Smooth muscle cell (in vitro differentiated cells): Measurements from ENCODE around the gene DOCK2. TPM values are rescaled to one million over a fixed set of nuclear protein-coding genes. Genes with fewer than 3 reads are reported as not detected.

Experiments used
- DNase-seq: peaks from one replicate; lab custom pipeline; 2025; ENCODE audit not compliant: unreplicated experiment; lab: John Stamatoyannopoulos, UW
- H2AFZ ChIP-seq: fragments of 200-600 bp; sonication (generic); 2 replicates; pipeline ENCODE4 v1.6.0; 2016; ENCODE audit warnings: antibody characterized with exemption, low read depth, mild to moderate bottlenecking
- H3F3A ChIP-seq: fragments of 200-600 bp; sonication (generic); 2 replicates; pipeline ENCODE4 v1.6.0; 2017; ENCODE audit warnings: antibody characterized with exemption, low read depth
- H3K27ac ChIP-seq: fragments of 200-600 bp; sonication (generic); 2 replicates; pipeline ENCODE4 v1.5.1; 2016; ENCODE audit warnings: low read depth, mild to moderate bottlenecking
- H3K27me3 ChIP-seq: fragments of 200-600 bp; sonication (generic); 2 replicates; pipeline ENCODE4 v1.6.1; 2016; ENCODE audit warnings: low read depth, mild to moderate bottlenecking
- H3K36me3 ChIP-seq: fragments of 200-600 bp; sonication (generic); 2 replicates; pipeline ENCODE4 v1.5.1; 2016; ENCODE audit warnings: low read depth
- H3K4me1 ChIP-seq: fragments of 200-600 bp; sonication (generic); 2 replicates; pipeline ENCODE4 v1.5.1; 2016; ENCODE audit warnings: low read depth
- H3K4me2 ChIP-seq: fragments of 200-600 bp; sonication (generic); 2 replicates; pipeline ENCODE4 v1.6.0; 2016; ENCODE audit warnings: mild to moderate bottlenecking
- H3K4me3 ChIP-seq: fragments of 200-600 bp; sonication (generic); 2 replicates; pipeline ENCODE4 v1.5.1; 2016; ENCODE audit warnings: mild to moderate bottlenecking
- H3K79me2 ChIP-seq: fragments of 200-600 bp; sonication (generic); 2 replicates; pipeline ENCODE4 v1.6.0; 2016; ENCODE audit warnings: low read depth, mild to moderate bottlenecking
- H3K9ac ChIP-seq: fragments of 200-600 bp; sonication (generic); 2 replicates; pipeline ENCODE4 v1.6.0; 2016; ENCODE audit warnings: low read depth
- H3K9me3 ChIP-seq: fragments of 200-600 bp; sonication (generic); replicated peaks from 2 replicates; pipeline ENCODE4 v1.5.1; 2016; ENCODE audit warnings: low read depth
- H4K20me1 ChIP-seq: fragments of 200-600 bp; sonication (generic); 2 replicates; pipeline ENCODE4 v1.6.0; 2016; ENCODE audit warnings: low read depth
- CTCF ChIP-seq: fragments of 200-600 bp; sonication (generic); IDR thresholded peaks from 2 replicates; pipeline ENCODE4 v1.5.1; 2017; ENCODE audit warnings: borderline replicate concordance, mild to moderate bottlenecking, antibody characterized with exemption; ENCODE audit not compliant: insufficient read depth, poor library complexity, severe bottlenecking
- WGBS: methylation state at CpG from one replicate; pipeline ENCODE4 v1.1.7; 2016; ENCODE audit warnings: low lambda C conversion rate; 5-methylcytosine and 5-hydroxymethylcytosine counted together
- polyA plus RNA-seq: library from polyadenylated mRNA; unstranded; fragments of >200 nt; fragmentation: Nextera tagmentation; extraction: Ambion mirVana; gene quantifications from 2 replicates; pipeline ENCODE4 v1.2.1, GENCODE V29; 2016
- total RNA-seq: library from RNA; depleted of rRNA; stranded (reverse); fragments of >200 nt; gene quantifications from 2 replicates; pipeline ENCODE4 v1.2.3, GENCODE V29; 2014

Gene DOCK2
- total RNA-seq (0.31 and 3.0 TPM in 2 replicates), polyA plus RNA-seq (0.40 and 0.73 TPM in 2 replicates)

GRCh38 chr5:169637085-169637548, at the start of gene DOCK2:
Gene DOCK2 (plus strand): TSS chr5:169637275. CDS start chr5:169637327, 52 bp downstream.
- TF ChIP-seq CTCF: no peak
- no peaks in the 10 kb centered on the region for H3K79me2 ChIP-seq
- peak within 1 kb of the TSS; percentile 86 for H3K4me2 ChIP-seq
- H4K20me1 ChIP-seq: no peaks in the 10 kb centered on the region
- H3F3A ChIP-seq: no peaks in the 10 kb centered on the region
- H3K9ac ChIP-seq: no peak within 1 kb of the TSS
- H3K27me3 ChIP-seq: peaks cover 33% of the 10 kb centered on the region
- no peaks in the 10 kb centered on the region for H3K4me1 ChIP-seq
- no peaks in the 10 kb centered on the region for H3K9me3 ChIP-seq
- WGBS: 9% methylated on average over 25 of the region's 42 CpGs
- H3K4me3 ChIP-seq: peak within 1 kb of the TSS; percentile 39
- no peak within 1 kb of the TSS for H2AFZ ChIP-seq
- H3K27ac ChIP-seq: no peak within 1 kb of the TSS
- H3K36me3 ChIP-seq: no peaks in the 10 kb centered on the region
- no peak for DNase-seq

- DNase-seq: no peak
- TF ChIP-seq CTCF: no peak
- H4K20me1 ChIP-seq: no peaks in the 10 kb centered on the region
- no peak overlapping the region for H3K27ac ChIP-seq
- no peaks in the 10 kb centered on the region for H3K9me3 ChIP-seq
- H3K4me2 ChIP-seq: no peak overlapping the region
- no peak overlapping the region for H3K4me3 ChIP-seq
- H3K9ac ChIP-seq: no peak overlapping the region
- no peaks in the 10 kb centered on the region for H3K27me3 ChIP-seq
- H3F3A ChIP-seq: no peaks in the 10 kb centered on the region
- no peaks in the 10 kb centered on the region for H3K4me1 ChIP-seq
- 92% methylated on average over 3 of the region's 3 CpGs for WGBS
- no peak overlapping the region for H2AFZ ChIP-seq
- H3K79me2 ChIP-seq: peaks cover 19% of the 10 kb centered on the region
- H3K36me3 ChIP-seq: peaks cover 31% of the 10 kb centered on the region
These were observed 46.5 kb upstream of the DOCK2 start for GRCh38 chr5:169590602-169591001.

- DNase-seq: no peak
- WGBS: 0% methylated on average over 1 of the region's 1 CpG
These were observed 45.4 kb upstream of the DOCK2 start for GRCh38 chr5:169591636-169592035.

More at GRCh38 chr5:169591636-169592035, 45.4 kb upstream of the DOCK2 start:
- Histone ChIP-seq H3K4me3 (no peak overlapping the region), H3K4me2 (no peak overlapping the region), H3K27ac (no peak overlapping the region), H3K79me2 (peaks cover 11% of the 10 kb centered on the region), H3K4me1 (no peaks in the 10 kb centered on the region), H3K9ac (no peak overlapping the region), H4K20me1 (no peaks in the 10 kb centered on the region), H3F3A (no peaks in the 10 kb centered on the region), H3K36me3 (peaks cover 41% of the 10 kb centered on the region), H3K27me3 (no peaks in the 10 kb centered on the region), H2AFZ (no peak overlapping the region), H3K9me3 (no peaks in the 10 kb centered on the region)
- no peak for TF ChIP-seq CTCF
